Mesenchymal stem cell (in vitro differentiated cells and primary cell): ENCODE results near the gene C19orf67.

Experiments
- DNase-seq: peaks from one replicate; pipeline ENCODE4 v3.0.0-alpha.2; 2013
- H2AFZ ChIP-seq: one replicate; pipeline ENCODE4 v1.6.1; 2013; ENCODE audit warnings: low read depth, mild to moderate bottlenecking, control low read depth, inconsistent platforms, low read length, moderate library complexity
- H2AK5ac ChIP-seq: 2 replicates; pipeline ENCODE4 v1.6.1; 2013; ENCODE audit warnings: low read length, moderate library complexity, mild to moderate bottlenecking, inconsistent platforms; ENCODE audit not compliant: severe bottlenecking
- H2BK120ac ChIP-seq: one replicate; pipeline ENCODE4 v1.6.1; 2013; ENCODE audit warnings: low read depth, mild to moderate bottlenecking, inconsistent platforms, low read length, moderate library complexity
- H2BK12ac ChIP-seq, 2 experiments: one replicate each; pipeline ENCODE4 v1.6.1; 2013; ENCODE audit warnings: inconsistent platforms in 2 of 2, low read length in 2 of 2, mild to moderate bottlenecking in 2 of 2, moderate library complexity in 2 of 2, control low read depth in 1 of 2
- H2BK15ac ChIP-seq: one replicate; pipeline ENCODE4 v1.6.1; 2013; ENCODE audit warnings: mild to moderate bottlenecking, low read depth, inconsistent platforms; ENCODE audit not compliant: poor library complexity, severe bottlenecking
- H2BK5ac ChIP-seq: 2 replicates; pipeline ENCODE4 v1.6.1; 2013; ENCODE audit warnings: low read depth, mild to moderate bottlenecking, low read length, control low read depth, inconsistent platforms; ENCODE audit not compliant: poor library complexity, severe bottlenecking
- H3K14ac ChIP-seq, 2 experiments: one replicate each; pipeline ENCODE4 v1.6.1; 2013; ENCODE audit warnings: inconsistent platforms in 2 of 2, low read length in 2 of 2, control low read depth in 1 of 2, mild to moderate bottlenecking in 1 of 2, moderate library complexity in 1 of 2
- H3K18ac ChIP-seq, 2 experiments: one replicate each; pipeline ENCODE4 v1.6.1; 2013; ENCODE audit warnings: inconsistent platforms in 2 of 2, low read length in 2 of 2, control low read depth in 1 of 2, low read depth in 1 of 2, mild to moderate bottlenecking in 1 of 2
- H3K23ac ChIP-seq, 2 experiments: one replicate each; pipeline ENCODE4 v1.6.1; 2013; ENCODE audit warnings: inconsistent platforms in 2 of 2, low read length in 2 of 2, mild to moderate bottlenecking in 2 of 2, moderate library complexity in 2 of 2, control low read depth in 1 of 2
- H3K27ac ChIP-seq: 2 replicates; pipeline ENCODE4 v1.5.1; 2013; ENCODE audit warnings: mild to moderate bottlenecking, moderate library complexity, low read length, control low read depth, inconsistent platforms; ENCODE audit not compliant: poor library complexity, severe bottlenecking
- H3K27me3 ChIP-seq, 2 experiments: 2 replicates each; pipeline versions ENCODE4 v1.6.1 to v1.7.0; 2013; ENCODE audit warnings: low read length in 2 of 2, mild to moderate bottlenecking in 2 of 2, moderate library complexity in 2 of 2, control low read depth in 1 of 2, inconsistent platforms in 1 of 2; ENCODE audit not compliant: control insufficient read depth in 1 of 2, insufficient read depth in 1 of 2
- H3K36me3 ChIP-seq, 2 experiments: 2 replicates each; pipeline versions ENCODE4 v1.6.1 to v1.7.0; 2013; ENCODE audit warnings: low read length in 2 of 2, control low read depth in 1 of 2, inconsistent platforms in 1 of 2, low read depth in 1 of 2, mild to moderate bottlenecking in 1 of 2; ENCODE audit not compliant: insufficient read depth in 2 of 2, control insufficient read depth in 1 of 2
- H3K4ac ChIP-seq, 2 experiments: one replicate each; pipeline ENCODE4 v1.6.1; 2013; ENCODE audit warnings: inconsistent platforms in 2 of 2, low read length in 2 of 2, mild to moderate bottlenecking in 2 of 2, moderate library complexity in 2 of 2, control low read depth in 1 of 2, low read depth in 1 of 2
- H3K4me1 ChIP-seq: 2 replicates; pipeline ENCODE4 v1.6.1; 2013; ENCODE audit warnings: low read depth, low read length, control low read depth; ENCODE audit not compliant: control insufficient read depth, insufficient read depth
- H3K4me2 ChIP-seq: 2 replicates; pipeline ENCODE4 v1.6.1; 2013; ENCODE audit warnings: low read length, mild to moderate bottlenecking, inconsistent platforms; ENCODE audit not compliant: poor library complexity, severe bottlenecking
- H3K4me3 ChIP-seq, 2 experiments: 2 replicates each; pipeline versions ENCODE4 v1.5.1 to v1.7.0; 2013; ENCODE audit warnings: low read length in 2 of 2, mild to moderate bottlenecking in 2 of 2, control low read depth in 1 of 2, low read depth in 1 of 2; ENCODE audit not compliant: insufficient read depth in 1 of 2
- H3K79me1 ChIP-seq: replicated peaks from 2 replicates; pipeline ENCODE4 v1.6.1; 2013; ENCODE audit warnings: mild to moderate bottlenecking, control low read depth, low read length, inconsistent platforms; ENCODE audit not compliant: poor library complexity, severe bottlenecking
- H3K9ac ChIP-seq: 2 replicates; pipeline ENCODE4 v1.7.0; 2013; ENCODE audit warnings: mild to moderate bottlenecking, low read length, moderate library complexity
- H3K9me3 ChIP-seq: 2 replicates; pipeline ENCODE4 v1.7.0; 2013; ENCODE audit warnings: mild to moderate bottlenecking, low read length; ENCODE audit not compliant: control insufficient read depth
- H4K8ac ChIP-seq: one replicate; pipeline ENCODE4 v1.6.1; 2013; ENCODE audit warnings: inconsistent platforms, mild to moderate bottlenecking, low read length, moderate library complexity
- H4K91ac ChIP-seq: one replicate; pipeline ENCODE4 v1.6.1; 2013; ENCODE audit warnings: mild to moderate bottlenecking, low read length, inconsistent platforms
- whole genome bisulfite sequencing: methylation state at CpG from one replicate; pipeline ENCODE4 v1.1.7; 2013; ENCODE audit warnings: mixed read lengths; 5-methylcytosine and 5-hydroxymethylcytosine counted together

The C19orf67 gene

DNA sequence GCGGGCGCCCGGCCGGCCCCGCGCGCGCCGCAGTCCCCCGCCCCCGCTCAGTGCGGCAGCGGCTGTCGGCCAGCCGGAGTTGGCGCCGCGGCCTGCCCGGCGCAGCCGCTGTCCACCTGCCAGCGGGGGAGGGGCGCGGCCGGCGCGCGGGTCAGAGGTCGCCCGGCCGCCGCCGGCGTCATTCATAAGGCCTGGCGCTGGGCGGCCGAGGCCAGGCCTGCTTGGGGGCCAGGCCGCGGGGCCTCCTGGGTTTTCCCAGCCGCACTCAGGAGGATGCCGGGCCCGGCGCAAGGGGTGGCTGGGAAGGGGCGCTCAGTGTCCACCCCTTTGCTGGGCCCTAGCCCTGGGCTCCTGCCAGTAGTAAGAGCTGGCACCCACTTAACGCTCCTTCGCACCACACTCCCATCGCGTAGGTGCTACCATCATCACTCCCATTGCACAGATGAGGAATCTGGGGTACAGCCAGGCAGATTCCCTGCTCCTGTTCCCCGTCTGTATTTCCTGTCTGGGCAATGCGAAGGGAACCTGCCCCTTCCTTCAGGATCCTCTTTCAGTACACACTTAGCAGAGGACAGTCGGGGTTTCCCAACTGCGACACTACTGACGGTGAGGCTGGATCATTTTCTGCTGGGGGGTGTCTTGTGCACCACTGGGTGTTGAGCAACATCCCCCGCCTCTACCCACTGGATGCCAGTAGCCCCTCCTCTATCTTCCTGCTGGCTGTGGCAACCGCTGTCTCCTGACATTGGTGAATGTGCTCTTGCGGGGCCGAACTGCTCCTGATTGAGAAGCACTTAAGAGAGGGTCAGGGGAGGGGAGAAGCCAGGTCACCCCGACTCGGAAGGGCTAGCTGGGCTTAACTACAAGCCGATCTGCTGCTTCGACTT is 32.8 kb upstream of the C19orf67 start:
- 22% methylated on average over 39 of the region's 61 CpGs for WGBS
- H3K9me3 ChIP-seq, result no peaks in the 10 kb centered on the region
- H2BK5ac ChIP-seq, result peak overlapping the region; percentile 1
- DNase-seq, result peak; percentile 88
- peaks cover 0 to 4% of the 10 kb centered on the region in 2 experiments for H3K36me3 ChIP-seq
- peak overlapping the region; percentile 74 for H2AFZ ChIP-seq
- H3K79me1 ChIP-seq, result peaks cover 30% of the 10 kb centered on the region
- no peak overlapping the region for H3K23ac ChIP-seq
- peak overlapping the region; percentile 99 for H3K9ac ChIP-seq
- no peak overlapping the region for H2BK15ac ChIP-seq
- peak overlapping the region; percentile 14 to 87 for H3K18ac ChIP-seq
- H3K14ac ChIP-seq, result peak overlapping the region in 1 of 2 experiments; percentile 95
- H3K4me1 ChIP-seq, result peaks cover 31% of the 10 kb centered on the region
- H2AK5ac ChIP-seq, result peak overlapping the region; percentile 76
- H3K27me3 ChIP-seq, result no peaks in the 10 kb centered on the region
- H3K4ac ChIP-seq, result peak overlapping the region; percentile 89 to 95
- H2BK120ac ChIP-seq, result no peak overlapping the region
- H4K8ac ChIP-seq, result peak overlapping the region; percentile 87
- peak overlapping the region; percentile 75 for H3K4me2 ChIP-seq
- H4K91ac ChIP-seq, result peak overlapping the region; percentile 81
- peak overlapping the region; percentile 53 to 84 for H3K4me3 ChIP-seq
- peak overlapping the region in 1 of 2 experiments; percentile 49 for H2BK12ac ChIP-seq
- H3K27ac ChIP-seq, result peak overlapping the region; percentile 87

DNA sequence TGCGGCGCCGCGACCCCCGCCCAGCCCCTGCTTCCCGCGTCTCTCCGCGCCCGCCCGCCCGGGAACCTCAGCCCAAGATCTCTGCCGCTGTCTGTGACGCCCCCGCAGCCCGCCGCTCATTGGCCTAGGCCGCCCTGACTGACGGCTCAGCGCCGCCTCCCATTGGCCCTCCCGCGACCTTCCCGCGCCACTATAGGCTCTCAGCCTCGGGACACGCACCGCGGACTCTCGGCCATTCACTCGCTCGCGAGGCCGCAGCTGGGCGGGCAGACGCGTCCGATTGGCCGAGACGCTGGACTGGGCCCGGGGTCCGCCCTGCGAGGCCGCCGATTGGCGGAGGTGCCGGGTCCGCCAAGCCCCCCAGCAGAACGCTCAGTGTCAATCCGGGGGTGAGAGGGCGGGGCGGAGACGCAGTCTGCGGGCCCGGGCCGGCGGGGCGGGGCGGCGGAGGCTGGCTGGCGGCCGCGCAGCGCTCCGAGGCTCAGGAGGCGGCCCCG is 32.1 kb upstream of the C19orf67 start, which contains the start of gene PRKACA:
PRKACA (minus strand) TSS at position 95 of the 497 bp plus-strand sequence. CDS start 215 bp downstream, outside the sequence.
- Histone ChIP-seq H3K23ac (peak within 1 kb of the TSS in 1 of 2 experiments; percentile 30), H4K91ac (peak within 1 kb of the TSS; percentile 81), H2BK5ac (peak within 1 kb of the TSS; percentile 4), H3K18ac (peak within 1 kb of the TSS; percentile 64 to 87), H2BK120ac (no peak within 1 kb of the TSS), H3K4ac (peak within 1 kb of the TSS; percentile 89 to 95), H3K4me2 (peak within 1 kb of the TSS; percentile 78), H3K27ac (peak within 1 kb of the TSS; percentile 87), H3K27me3 (no peaks in the 10 kb centered on the region), H2BK12ac (peak within 1 kb of the TSS in 1 of 2 experiments; percentile 32), H2AFZ (peak within 1 kb of the TSS; percentile 74), H4K8ac (peak within 1 kb of the TSS; percentile 87), H3K4me3 (peak within 1 kb of the TSS; percentile 80 to 94), H3K14ac (peak within 1 kb of the TSS in 1 of 2 experiments; percentile 95), H3K4me1 (peaks cover 38% of the 10 kb centered on the region), H3K9ac (peak within 1 kb of the TSS; percentile 99), H2BK15ac (no peak within 1 kb of the TSS), H3K79me1 (peaks cover 33% of the 10 kb centered on the region), H3K9me3 (no peaks in the 10 kb centered on the region), H2AK5ac (peak within 1 kb of the TSS; percentile 76), H3K36me3 (peaks cover 0 to 4% of the 10 kb centered on the region in 2 experiments)
- DNase-seq, result peak; percentile 99
- under 1% methylated on average over 42 of the region's 67 CpGs for WGBS

DNA sequence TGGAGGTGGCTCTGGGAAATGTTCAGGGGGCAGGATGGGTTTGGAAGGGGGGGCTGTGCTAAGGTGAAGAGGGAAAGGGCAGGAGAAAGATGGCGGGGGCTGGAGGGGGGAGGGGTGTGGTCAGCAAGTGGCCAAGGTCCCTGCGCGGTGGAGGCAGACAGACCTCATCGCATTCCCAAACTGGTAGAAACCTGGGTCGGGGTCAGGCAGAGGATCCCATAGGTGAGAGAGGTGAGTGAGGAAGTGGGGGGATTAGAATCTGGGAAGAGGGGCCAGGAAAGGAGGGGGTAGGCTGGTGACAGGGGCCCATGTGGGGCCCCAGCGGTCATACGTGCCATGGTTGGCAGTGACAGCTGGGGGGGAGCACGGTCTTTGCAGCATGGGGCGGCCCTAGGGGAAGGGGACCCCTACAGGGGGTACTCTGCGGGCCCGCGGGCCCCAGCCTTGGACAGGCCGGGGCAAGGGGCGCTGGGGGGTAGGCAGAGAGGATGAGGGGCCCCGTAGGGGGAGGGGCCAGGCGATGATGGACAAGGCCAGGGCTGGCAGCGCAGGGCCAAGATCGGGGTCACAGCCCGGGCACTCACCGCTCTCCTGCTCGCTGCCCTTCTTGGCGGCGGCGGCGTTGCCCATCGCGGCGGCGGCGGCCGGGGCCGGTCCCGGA is 31.5 kb upstream of the C19orf67 start:
- Histone ChIP-seq H2BK15ac (no peak overlapping the region), H3K4ac (peak overlapping the region; percentile 5 to 44), H3K4me1 (peaks cover 44% of the 10 kb centered on the region), H3K4me2 (peak overlapping the region; percentile 78), H4K8ac (no peak overlapping the region), H3K4me3 (peak overlapping the region; percentile 80 to 94), H3K27ac (no peak overlapping the region), H3K14ac (peak overlapping the region in 1 of 2 experiments; percentile 5), H2BK5ac (peak overlapping the region; percentile 4), H3K9ac (peak overlapping the region; percentile 88), H3K9me3 (no peaks in the 10 kb centered on the region), H3K23ac (peak overlapping the region in 1 of 2 experiments; percentile 30), H3K79me1 (peaks cover 35% of the 10 kb centered on the region), H2AK5ac (no peak overlapping the region), H3K18ac (peak overlapping the region in 1 of 2 experiments; percentile 64), H4K91ac (peak overlapping the region; percentile 25), H3K27me3 (no peaks in the 10 kb centered on the region), H3K36me3 (peaks cover 0 to 4% of the 10 kb centered on the region in 2 experiments), H2BK12ac (peak overlapping the region in 1 of 2 experiments; percentile 32), H2BK120ac (no peak overlapping the region), H2AFZ (no peak overlapping the region)
- no peak for DNase-seq
- under 1% methylated on average over 27 of the region's 33 CpGs for WGBS
